CD14-positive monocyte (primary cell): ENCODE results near the gene KDM5C. TPM values are rescaled to one million over a fixed set of nuclear protein-coding genes. Genes with fewer than 3 reads are reported as not detected.

Source experiments
- DNase-seq, 3 donors: peaks; one replicate each; pipeline ENCODE4 v3.0.0-alpha.2; 2011 to 2022
- H2AFZ ChIP-seq: 2 replicates; pipeline ENCODE4 v1.6.0; 2012; ENCODE audit warnings: mild to moderate bottlenecking, low read depth, low read length, inconsistent platforms; ENCODE audit not compliant: insufficient read depth, poor library complexity, severe bottlenecking
- H3K27ac ChIP-seq, 2 donors: 1 replicate in 1 of 2; 2 replicates in 1 of 2; pipeline ENCODE4 v1.5.1; 2012 to 2013; ENCODE audit warnings: low read length in 2 of 2, control low read depth in 1 of 2, inconsistent platforms in 1 of 2, low read depth in 1 of 2, mild to moderate bottlenecking in 1 of 2
- H3K27me3 ChIP-seq, 2 donors: one replicate each; pipeline versions ENCODE4 v1.6.0 to v1.6.1; 2011 to 2013; ENCODE audit warnings: low read length in 2 of 2; ENCODE audit not compliant: control insufficient read depth in 2 of 2, insufficient read depth in 2 of 2
- H3K36me3 ChIP-seq, 2 donors: replicated peaks in 1 of 2; 1 replicate in 1 of 2; 2 replicates in 1 of 2; pipeline versions ENCODE4 v1.5.1 to v1.6.1; 2012 to 2013; ENCODE audit warnings: low read length in 2 of 2, control low read depth in 1 of 2, inconsistent platforms in 1 of 2, mild to moderate bottlenecking in 1 of 2; ENCODE audit not compliant: insufficient read depth in 2 of 2, control insufficient read depth in 1 of 2
- H3K4me1 ChIP-seq, 2 donors: 1 replicate in 1 of 2; 2 replicates in 1 of 2; pipeline versions ENCODE4 v1.5.1 to v1.6.1; 2012 to 2013; ENCODE audit warnings: low read length in 2 of 2, control low read depth in 1 of 2, inconsistent platforms in 1 of 2, mild to moderate bottlenecking in 1 of 2, moderate library complexity in 1 of 2; ENCODE audit not compliant: insufficient read depth in 2 of 2, control insufficient read depth in 1 of 2
- H3K4me2 ChIP-seq: replicated peaks from 2 replicates; pipeline ENCODE3; 2012; ENCODE audit warnings: low read length, moderate library complexity, mild to moderate bottlenecking; ENCODE audit not compliant: poor library complexity, severe bottlenecking; ENCODE audit errors: extremely low read depth
- H3K4me3 ChIP-seq, 3 experiments: fragments of 200-600 bp in 1 of 3; sonication (generic) in 1 of 3; replicated peaks in 1 of 3; 1 replicate in 2 of 3; 2 replicates in 1 of 3; pipeline ENCODE4 v1.5.1; 2011 to 2013; ENCODE audit warnings: low read length in 3 of 3, mild to moderate bottlenecking in 3 of 3, control low read depth in 2 of 3, low read depth in 2 of 3, inconsistent platforms in 1 of 3, moderate library complexity in 1 of 3
- H3K79me2 ChIP-seq: 2 replicates; pipeline ENCODE4 v1.6.0; 2012; ENCODE audit warnings: mild to moderate bottlenecking, control low read depth, inconsistent platforms, low read length, moderate library complexity; ENCODE audit not compliant: insufficient read depth
- H3K9ac ChIP-seq: 2 replicates; pipeline ENCODE4 v1.6.0; 2017; ENCODE audit warnings: low read length, mild to moderate bottlenecking; ENCODE audit not compliant: insufficient read depth, poor library complexity, severe bottlenecking
- H3K9me3 ChIP-seq, 2 donors: replicated peaks in 1 of 2; 1 replicate in 1 of 2; 2 replicates in 1 of 2; pipeline versions ENCODE4 v1.5.1 to v1.6.1; 2012 to 2013; ENCODE audit warnings: low read length in 2 of 2, control low read depth in 1 of 2; ENCODE audit not compliant: control insufficient read depth in 1 of 2, insufficient read depth in 1 of 2
- H4K20me1 ChIP-seq: 2 replicates; pipeline ENCODE4 v1.6.0; 2012; ENCODE audit warnings: mild to moderate bottlenecking, low read length, control low read depth, moderate library complexity; ENCODE audit not compliant: insufficient read depth
- H3K27ac Mint-ChIP-seq, 7 donors: one replicate each; pipeline ENCODE4 v1.8.0; 2020; ENCODE audit warnings: mild to moderate bottlenecking in 7 of 7, mixed read lengths in 7 of 7, moderate library complexity in 6 of 7, inconsistent platforms in 2 of 7
- H3K27me3 Mint-ChIP-seq, 3 donors: one replicate each; pipeline ENCODE4 v1.8.0; 2021 to 2022; ENCODE audit warnings: low read depth in 3 of 3, mild to moderate bottlenecking in 3 of 3, mixed read lengths in 3 of 3, moderate library complexity in 3 of 3, inconsistent platforms in 1 of 3
- H3K36me3 Mint-ChIP-seq, 2 donors: one replicate each; pipeline ENCODE4 v1.8.0; 2020; ENCODE audit warnings: mixed read lengths in 2 of 2, inconsistent platforms in 1 of 2, mild to moderate bottlenecking in 1 of 2
- H3K4me1 Mint-ChIP-seq: one replicate; pipeline ENCODE4 v1.8.0; 2020; ENCODE audit warnings: mild to moderate bottlenecking, mixed read lengths
- H3K4me3 Mint-ChIP-seq, 2 donors: one replicate each; pipeline ENCODE4 v1.8.0; 2020; ENCODE audit warnings: mild to moderate bottlenecking in 2 of 2, mixed read lengths in 2 of 2, moderate library complexity in 1 of 2
- H3K9me3 Mint-ChIP-seq, 7 donors: one replicate each; pipeline ENCODE4 v1.8.0; 2020 to 2022; ENCODE audit warnings: mixed read lengths in 7 of 7, mild to moderate bottlenecking in 6 of 7, moderate library complexity in 6 of 7, inconsistent platforms in 2 of 7
- WGBS: methylation state at CpG from one replicate; pipeline ENCODE4 v1.1.5; 2013; ENCODE audit warnings: missing lambda C conversion rate; ENCODE audit not compliant: insufficient coverage; 5-methylcytosine and 5-hydroxymethylcytosine counted together
- intact Hi-C, 2 donors: fragments of 100-400 bp; cut with micrococcal nuclease; formaldehyde crosslinking; loops; one replicate each; pipeline versions ENCODE4 v1.15.0 to v1.15.1; 2023
- polyA plus RNA-seq, 3 donors: library from polyadenylated mRNA; depleted of rRNA in 1 of 3; unstranded in 2 of 3; stranded (reverse) in 1 of 3; fragments of 300-500 nt in 2 of 3; fragments of >200 nt in 1 of 3; fragmentation: Illumina TruSeq in 2 of 3; gene quantifications; 1 replicate in 2 of 3; 2 replicates in 1 of 3; pipeline ENCODE4 v1.2.3, GENCODE V29; 2012 to 2021
- TF ChIP-seq, protein P1 (sequence below): fragments of 200-600 bp; IDR thresholded peaks from one replicate; pipeline ENCODE4 v1.8.0; 2022; ENCODE audit warnings: antibody characterized with exemption, mild to moderate bottlenecking

KDM5C gene
- polyA plus RNA-seq, 3 donors: 13.3 to 93.6 (median 16.7) TPM

GRCh38 chrX:53237056-53237455 is 12.0 kb upstream of the KDM5C start:
- Mint-ChIP-seq H3K4me3 (no peak overlapping the region), H3K27ac (no peak overlapping the region), H3K27me3 (peaks cover 0 to 37% (median 5%) of the 10 kb centered on the region in 3 donors), H3K4me1 (no peaks in the 10 kb centered on the region), H3K36me3 (peaks cover 46 to 57% of the 10 kb centered on the region in 2 donors), H3K9me3 (peaks cover 0 to 3% (median 0%) of the 10 kb centered on the region in 7 donors)
- no peak for DNase-seq
- Histone ChIP-seq H3K36me3 (peaks cover 58 to 62% of the 10 kb centered on the region in 2 donors), H3K9ac (no peak overlapping the region), H3K27ac (no peak overlapping the region), H3K79me2 (no peaks in the 10 kb centered on the region), H2AFZ (no peak overlapping the region), H3K4me3 (no peak overlapping the region), H3K27me3 (no peaks in the 10 kb centered on the region), H4K20me1 (no peaks in the 10 kb centered on the region), H3K9me3 (no peaks in the 10 kb centered on the region), H3K4me1 (no peaks in the 10 kb centered on the region), H3K4me2 (no peak overlapping the region)
- 98% methylated on average over 5 of the region's 10 CpGs for WGBS
- TF ChIP-seq, protein P1, sequence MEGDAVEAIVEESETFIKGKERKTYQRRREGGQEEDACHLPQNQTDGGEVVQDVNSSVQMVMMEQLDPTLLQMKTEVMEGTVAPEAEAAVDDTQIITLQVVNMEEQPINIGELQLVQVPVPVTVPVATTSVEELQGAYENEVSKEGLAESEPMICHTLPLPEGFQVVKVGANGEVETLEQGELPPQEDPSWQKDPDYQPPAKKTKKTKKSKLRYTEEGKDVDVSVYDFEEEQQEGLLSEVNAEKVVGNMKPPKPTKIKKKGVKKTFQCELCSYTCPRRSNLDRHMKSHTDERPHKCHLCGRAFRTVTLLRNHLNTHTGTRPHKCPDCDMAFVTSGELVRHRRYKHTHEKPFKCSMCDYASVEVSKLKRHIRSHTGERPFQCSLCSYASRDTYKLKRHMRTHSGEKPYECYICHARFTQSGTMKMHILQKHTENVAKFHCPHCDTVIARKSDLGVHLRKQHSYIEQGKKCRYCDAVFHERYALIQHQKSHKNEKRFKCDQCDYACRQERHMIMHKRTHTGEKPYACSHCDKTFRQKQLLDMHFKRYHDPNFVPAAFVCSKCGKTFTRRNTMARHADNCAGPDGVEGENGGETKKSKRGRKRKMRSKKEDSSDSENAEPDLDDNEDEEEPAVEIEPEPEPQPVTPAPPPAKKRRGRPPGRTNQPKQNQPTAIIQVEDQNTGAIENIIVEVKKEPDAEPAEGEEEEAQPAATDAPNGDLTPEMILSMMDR: no peak
- intact Hi-C loops: no loop called here

DNA sequence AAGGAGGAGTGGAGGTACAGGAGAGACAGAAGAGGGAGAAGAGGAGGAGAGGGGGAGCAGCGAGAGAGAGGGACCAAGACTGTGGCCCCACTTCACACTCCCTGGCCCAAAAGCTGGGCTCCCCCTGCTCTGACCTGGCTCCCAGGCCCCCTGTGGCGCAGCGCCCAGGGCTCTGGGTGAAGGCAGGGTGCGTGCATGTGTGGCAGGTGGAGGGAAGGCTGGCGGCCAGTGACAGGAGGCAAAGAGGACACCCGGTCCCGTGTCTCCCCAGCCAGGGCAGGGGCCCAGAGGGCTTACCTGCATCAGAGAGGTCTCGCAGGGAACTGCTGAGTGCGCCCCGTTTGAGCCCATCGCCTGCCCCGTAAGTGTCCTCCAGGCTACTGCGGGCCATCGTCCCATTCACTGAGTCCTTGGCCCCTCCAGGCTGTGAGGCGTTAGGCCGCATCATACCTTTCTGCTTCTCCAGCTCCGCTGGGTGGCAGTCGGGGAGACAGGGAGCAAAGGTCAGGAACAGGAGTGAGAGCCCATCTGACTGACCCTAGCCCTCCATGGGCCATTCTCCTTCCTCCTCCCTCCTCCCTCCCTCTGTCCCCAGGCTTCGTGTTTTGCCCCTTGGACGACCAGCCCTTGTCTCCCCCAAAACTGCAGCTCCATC is 11.1 kb upstream of the KDM5C start:
- DNase-seq: no peak
- no peaks in the 10 kb centered on the region for H3K79me2 ChIP-seq
- intact Hi-C loops: no loop called here
- Mint-ChIP-seq H3K9me3 (peaks cover 0 to 3% (median 0%) of the 10 kb centered on the region in 7 donors), H3K4me1 (no peaks in the 10 kb centered on the region), H3K4me3 (no peak overlapping the region), H3K27me3 (peaks cover 0 to 42% (median 5%) of the 10 kb centered on the region in 3 donors), H3K36me3 (peaks cover 43 to 48% of the 10 kb centered on the region in 2 donors), H3K27ac (no peak overlapping the region)
- H3K9ac ChIP-seq: no peak overlapping the region
- H3K36me3 ChIP-seq: peaks cover 49 to 54% of the 10 kb centered on the region in 2 donors
- no peaks in the 10 kb centered on the region for H3K4me1 ChIP-seq
- no peaks in the 10 kb centered on the region for H4K20me1 ChIP-seq
- no peak overlapping the region for H3K4me3 ChIP-seq
- H3K9me3 ChIP-seq: no peaks in the 10 kb centered on the region
- WGBS: 96% methylated on average over 14 of the region's 20 CpGs
- H2AFZ ChIP-seq: no peak overlapping the region
- TF ChIP-seq, protein P1: no peak
- H3K27me3 ChIP-seq: no peaks in the 10 kb centered on the region
- no peak overlapping the region for H3K27ac ChIP-seq
- no peak overlapping the region for H3K4me2 ChIP-seq
